Measurements from ENCODE around the gene TMEM108.

The TMEM108 gene

GRCh38 chr3:133278260-133279043 is 240.3 kb downstream of the TMEM108 start:
- no peak for TF ChIP-seq ZBTB48 (tag by site-specific recombination; IDR thresholded peaks at IDR 0.05)
- TF ChIP-seq OVOL3 (tag by site-specific recombination; IDR thresholded peaks at IDR 0.05), result no peak
- TF ChIP-seq ZNF24 (tag by site-specific recombination; IDR thresholded peaks at IDR 0.05), result no peak
- TF ChIP-seq ZNF23 (tag by site-specific recombination; IDR thresholded peaks at IDR 0.05; ENCODE audit: borderline replicate concordance), result no peak
- no peak for TF ChIP-seq SETDB1 (IDR thresholded peaks at IDR 0.05; ENCODE audit: insufficient read length, low read length)
- no peak for TF ChIP-seq ZNF112 (tag by site-specific recombination; IDR thresholded peaks at IDR 0.05)
- TF ChIP-seq ZSCAN30 (tag by site-specific recombination; IDR thresholded peaks at IDR 0.05), result no peak
- ChIA-PET POLR2A (no interaction called here), CTCF (no interaction called here)
- Histone ChIP-seq H3K4me1 (ENCODE audit: control insufficient read depth, insufficient read depth, low read length) (no peaks in the 10 kb centered on the region), H3K36me3 (ENCODE audit: control insufficient read depth in 2 of 2, insufficient read depth in 1 of 2, low read length in 2 of 2) (no peaks in the 10 kb centered on the region), H3K27ac (ENCODE audit: extremely low read depth, low read depth, low read length) (no peak overlapping the region), H3K4me3 (ENCODE audit: low read depth, low read length) (no peak overlapping the region), H3K9me3 (ENCODE audit: control insufficient read depth, insufficient read depth, low read depth, low read length) (no peaks in the 10 kb centered on the region)

GRCh38 chr3:133280586-133280985 is 242.4 kb downstream of the TMEM108 start:
- no peak overlapping the region for H3K27ac ChIP-seq (ENCODE audit: extremely low read depth, low read depth, low read length)
- no peaks in the 10 kb centered on the region for H3K9me3 ChIP-seq (ENCODE audit: control insufficient read depth, insufficient read depth, low read depth, low read length)
- no peaks in the 10 kb centered on the region for H3K36me3 ChIP-seq (ENCODE audit: control insufficient read depth in 2 of 2, insufficient read depth in 1 of 2, low read length in 2 of 2)
- ChIA-PET POLR2A (no interaction called here), CTCF (no interaction called here)
- no peak for TF ChIP-seq ZNF629 (tag by site-specific recombination; IDR thresholded peaks at IDR 0.05)
- TF ChIP-seq SCRT2 (tag by site-specific recombination; IDR thresholded peaks at IDR 0.05), result peak; percentile 57; the same call in 1 of the 2 replicates
- TF ChIP-seq ZNF600 (tag by site-specific recombination; IDR thresholded peaks at IDR 0.05), result no peak
- no peaks in the 10 kb centered on the region for H3K4me1 ChIP-seq (ENCODE audit: control insufficient read depth, insufficient read depth, low read length)
- no peak overlapping the region for H3K4me3 ChIP-seq (ENCODE audit: low read depth, low read length)

GRCh38 chr3:133282236-133282635 is 244.0 kb downstream of the TMEM108 start:
- POLR2A ChIA-PET, result no interaction called here
- no peaks in the 10 kb centered on the region for H3K36me3 ChIP-seq (ENCODE audit: control insufficient read depth in 2 of 2, insufficient read depth in 1 of 2, low read length in 2 of 2)
- H3K27ac ChIP-seq (ENCODE audit: extremely low read depth, low read depth, low read length), result no peak overlapping the region
- no peaks in the 10 kb centered on the region for H3K9me3 ChIP-seq (ENCODE audit: control insufficient read depth, insufficient read depth, low read depth, low read length)
- CTCF ChIA-PET, result interaction anchor here (0.7 kb wide), 1 partner anchor 556 kb away, joined by 3 read pairs; no protein-coding TSS in a partner anchor
- H3K4me1 ChIP-seq (ENCODE audit: control insufficient read depth, insufficient read depth, low read length), result no peaks in the 10 kb centered on the region
- TF ChIP-seq WT1 (tag by site-specific recombination; IDR thresholded peaks at IDR 0.05) (no peak), ZNF660 (tag by site-specific recombination; IDR thresholded peaks at IDR 0.05) (no peak)
- no peak overlapping the region for H3K4me3 ChIP-seq (ENCODE audit: low read depth, low read length)

- TF ChIP-seq KLF17 (tag by site-specific recombination; IDR thresholded peaks at IDR 0.05), result no peak
- no peak for TF ChIP-seq ZNF624 (tag by site-specific recombination; IDR thresholded peaks at IDR 0.05)
- TF ChIP-seq PATZ1 (tag by site-specific recombination; IDR thresholded peaks at IDR 0.05), result no peak
- TF ChIP-seq TCF7L2 (IDR thresholded peaks at IDR 0.05; ENCODE audit: borderline replicate concordance, low read depth, low read length), result no peak
- TF ChIP-seq ZNF175 (tag by site-specific recombination; IDR thresholded peaks at IDR 0.05), result no peak
- H3K4me1 ChIP-seq (ENCODE audit: control insufficient read depth, insufficient read depth, low read length), result no peaks in the 10 kb centered on the region
- H3K27ac ChIP-seq (ENCODE audit: extremely low read depth, low read depth, low read length), result no peak overlapping the region
- H3K4me3 ChIP-seq (ENCODE audit: low read depth, low read length), result no peak overlapping the region
- CTCF ChIA-PET, result no interaction called here
- H3K36me3 ChIP-seq (ENCODE audit: control insufficient read depth in 2 of 2, insufficient read depth in 1 of 2, low read length in 2 of 2), result no peaks in the 10 kb centered on the region
- POLR2A ChIA-PET, result no interaction called here
- H3K9me3 ChIP-seq (ENCODE audit: control insufficient read depth, insufficient read depth, low read depth, low read length), result no peaks in the 10 kb centered on the region
Observed at GRCh38 chr3:133283958-133284807, 246.0 kb downstream of the TMEM108 start.

All from HEK293 (cell line).